Measurements from ENCODE around the gene MACROD2. TPM values are rescaled to one million over a fixed set of nuclear protein-coding genes. Genes with fewer than 3 reads are reported as not detected.

The MACROD2 gene
- total RNA-seq, 1 experiment from 2014 or later, result 1.3 TPM

DNA sequence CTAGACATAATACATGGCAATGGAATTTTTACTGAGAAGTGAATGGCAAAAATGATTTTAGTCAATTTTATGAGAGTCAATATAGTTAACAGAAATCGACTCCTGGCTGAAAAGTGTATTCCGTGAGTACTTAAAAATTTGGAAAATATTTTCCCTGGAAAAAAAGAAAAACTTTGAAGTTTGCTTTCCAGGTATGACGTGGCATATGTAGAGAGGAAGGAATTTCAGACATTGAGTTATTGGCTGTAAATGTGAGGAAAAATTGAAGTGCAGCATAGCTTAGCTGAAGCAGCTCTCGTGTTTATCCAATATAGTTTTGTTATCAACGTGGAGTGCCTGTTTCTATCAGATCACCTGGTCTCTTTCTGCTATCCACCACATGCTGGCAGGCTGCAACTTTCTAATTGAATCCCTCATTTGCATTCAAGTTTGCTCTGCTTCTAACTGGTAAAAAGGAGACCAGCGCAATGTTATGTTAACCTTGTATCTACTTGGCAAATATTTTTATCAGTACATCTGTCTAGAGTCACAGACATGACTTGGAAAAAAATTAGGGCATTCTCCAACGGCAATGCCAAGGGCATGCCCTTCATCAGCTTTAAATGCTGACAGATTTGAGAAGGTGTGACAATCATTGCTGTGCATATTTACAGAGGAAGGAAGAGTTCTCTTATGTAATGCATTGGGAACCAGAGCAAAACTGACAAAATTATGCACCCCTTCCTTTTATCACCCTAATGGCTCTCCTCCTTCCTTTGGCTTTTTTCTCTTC is 1444.9 kb downstream of the MACROD2 start:
- in situ Hi-C loops (cut with HindIII; ENCODE audit: low pct_unique_long_range_greater_than_20kb, low sequenced_read_pairs), result no loop called here
- DNase-seq (ENCODE audit: low read depth, low spot score), result no peak

DNA sequence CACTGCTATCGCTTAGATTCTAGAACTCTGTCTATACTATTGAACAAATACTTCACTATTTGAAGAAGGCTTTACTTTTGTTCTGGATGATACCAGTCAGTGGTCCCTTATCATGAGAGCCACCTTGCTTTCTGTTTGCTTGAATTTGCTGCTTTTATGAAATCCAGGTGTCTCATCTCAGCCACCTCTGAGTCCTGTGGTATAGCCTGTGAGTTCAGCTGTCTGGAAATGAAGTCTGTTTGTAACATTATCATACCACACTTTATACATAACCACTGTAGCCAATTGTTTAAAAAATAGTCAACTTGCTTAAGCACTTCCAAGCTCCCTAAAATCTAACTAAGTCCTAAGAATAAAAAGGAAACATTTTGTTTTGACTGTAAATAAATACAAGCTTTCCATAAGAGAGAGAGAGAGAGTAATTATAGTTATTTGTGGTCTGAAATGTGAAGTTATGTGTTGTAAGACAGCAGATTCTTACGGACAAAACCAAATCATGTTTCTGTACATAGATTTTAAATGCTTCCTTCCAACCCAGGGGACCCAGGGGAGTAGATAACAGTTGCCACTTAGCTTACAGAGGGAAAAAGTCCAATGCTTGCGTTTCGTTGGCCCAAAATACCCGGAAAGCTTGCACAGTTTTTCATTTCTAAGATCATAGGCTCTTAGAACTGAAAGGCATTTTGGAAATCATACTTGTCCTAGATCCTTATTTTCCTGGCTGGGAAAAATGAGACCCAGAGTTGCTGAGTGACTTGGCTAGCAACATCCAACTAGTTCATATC is 1449.9 kb downstream of the MACROD2 start:
- DNase-seq (ENCODE audit: low read depth, low spot score), result no peak
- in situ Hi-C loops (cut with HindIII; ENCODE audit: low pct_unique_long_range_greater_than_20kb, low sequenced_read_pairs), result no loop called here

DNA sequence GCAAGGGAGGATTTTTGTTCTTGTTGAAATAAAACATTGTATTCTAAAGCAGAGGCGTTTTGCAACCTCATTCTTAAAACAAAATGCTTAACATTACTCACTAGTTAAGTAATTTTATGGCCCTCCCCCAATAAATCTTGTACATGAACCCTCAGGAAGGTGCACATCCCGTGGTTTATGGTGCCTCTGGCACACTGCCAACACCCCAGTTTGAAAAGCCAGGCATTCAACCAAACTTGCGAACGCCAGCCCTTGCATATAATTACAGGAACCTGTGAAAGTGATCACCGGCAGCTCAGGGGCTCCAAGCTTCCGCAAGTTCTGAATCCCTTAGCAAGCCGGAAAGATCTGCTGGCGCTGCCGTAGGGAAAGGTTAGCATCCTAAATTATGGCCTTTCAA is 1451.1 kb downstream of the MACROD2 start:
- in situ Hi-C loops (cut with HindIII; ENCODE audit: low pct_unique_long_range_greater_than_20kb, low sequenced_read_pairs), result no loop called here
- DNase-seq (ENCODE audit: low read depth, low spot score), result no peak

DNA sequence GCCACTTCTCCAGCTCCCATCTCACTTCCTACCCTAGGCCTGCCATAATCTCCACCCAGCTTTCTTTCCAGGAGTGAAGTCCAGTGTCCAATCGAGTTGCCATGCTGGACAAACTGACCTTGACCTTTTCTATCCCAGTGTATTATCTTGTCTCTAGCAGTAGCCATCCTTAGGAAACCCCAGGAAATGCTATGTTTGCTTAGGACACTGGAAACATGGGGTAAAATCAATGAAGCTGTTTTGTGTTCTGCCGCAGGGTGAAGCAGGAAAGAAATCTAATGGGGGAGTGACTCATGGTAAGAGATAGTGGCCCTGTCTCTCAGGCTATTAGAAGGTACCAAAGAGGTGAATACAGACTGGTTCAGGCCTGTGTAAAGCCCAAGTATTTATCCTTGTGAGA is 1452.2 kb downstream of the MACROD2 start:
- in situ Hi-C loops (cut with HindIII; ENCODE audit: low pct_unique_long_range_greater_than_20kb, low sequenced_read_pairs), result no loop called here
- no peak for DNase-seq (ENCODE audit: low read depth, low spot score)

- no peak for DNase-seq (ENCODE audit: low read depth, low spot score)
- in situ Hi-C loops (cut with HindIII; ENCODE audit: low pct_unique_long_range_greater_than_20kb, low sequenced_read_pairs), result no loop called here
Measured at GRCh38 chr20:15449061-15449460, 1453.7 kb downstream of the MACROD2 start.

- in situ Hi-C loops (cut with HindIII; ENCODE audit: low pct_unique_long_range_greater_than_20kb, low sequenced_read_pairs), result no loop called here
Measured at GRCh38 chr20:15451241-15451640, 1455.9 kb downstream of the MACROD2 start.

DNA sequence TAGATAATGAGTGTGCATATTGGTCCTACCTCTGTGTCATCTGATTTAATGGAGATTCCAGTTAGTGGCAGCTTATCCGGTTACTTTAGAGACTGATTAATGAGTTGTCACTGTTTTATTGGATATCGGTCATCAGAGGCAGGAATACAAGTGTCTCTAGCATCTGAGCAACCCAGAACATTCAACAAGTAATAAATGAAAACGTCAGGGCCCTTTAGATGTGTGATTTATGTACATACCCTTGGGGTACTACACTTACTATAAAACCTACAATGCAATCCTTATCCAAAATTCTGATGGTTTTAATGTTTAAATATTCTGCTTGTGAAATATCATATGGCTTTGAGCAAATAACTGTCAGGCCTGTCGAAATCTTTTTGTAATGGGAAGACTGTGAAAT is 1460.0 kb downstream of the MACROD2 start:
- in situ Hi-C loops (cut with HindIII; ENCODE audit: low pct_unique_long_range_greater_than_20kb, low sequenced_read_pairs), result no loop called here
- no peak for DNase-seq (ENCODE audit: low read depth, low spot score)

More at GRCh38 chr20:15451241-15451640, 1455.9 kb downstream of the MACROD2 start:
- DNase-seq (ENCODE audit: low read depth, low spot score), result no peak

- DNase-seq (ENCODE audit: low read depth, low spot score), result no peak
- in situ Hi-C loops (cut with HindIII; ENCODE audit: low pct_unique_long_range_greater_than_20kb, low sequenced_read_pairs), result no loop called here
Measured at GRCh38 chr20:15461938-15462337, 1466.6 kb downstream of the MACROD2 start.

- no peak for DNase-seq (ENCODE audit: low read depth, low spot score)
- in situ Hi-C loops (cut with HindIII; ENCODE audit: low pct_unique_long_range_greater_than_20kb, low sequenced_read_pairs), result no loop called here
Measured at GRCh38 chr20:15475483-15475882, 1480.2 kb downstream of the MACROD2 start.

DNA sequence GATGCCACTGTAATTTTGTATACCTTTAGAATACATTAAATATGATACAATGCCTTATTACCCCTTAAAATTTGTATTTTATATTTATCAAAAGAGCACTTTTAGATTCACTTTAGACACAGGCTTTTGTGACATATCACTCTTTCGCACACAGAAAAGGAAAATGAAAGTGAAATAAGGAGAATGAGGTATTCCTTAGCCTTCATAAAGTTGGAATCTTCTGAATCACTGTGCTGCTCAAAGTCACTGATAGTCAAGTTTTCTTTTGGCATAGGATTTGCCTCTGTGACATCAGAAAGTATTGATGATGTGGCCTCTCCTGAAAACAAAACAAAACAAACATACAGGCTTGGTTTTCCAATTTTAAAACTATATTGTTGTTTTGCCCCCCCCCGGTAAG is 1480.9 kb downstream of the MACROD2 start:
- in situ Hi-C loops (cut with HindIII; ENCODE audit: low pct_unique_long_range_greater_than_20kb, low sequenced_read_pairs), result no loop called here
- no peak for DNase-seq (ENCODE audit: low read depth, low spot score)

DNA sequence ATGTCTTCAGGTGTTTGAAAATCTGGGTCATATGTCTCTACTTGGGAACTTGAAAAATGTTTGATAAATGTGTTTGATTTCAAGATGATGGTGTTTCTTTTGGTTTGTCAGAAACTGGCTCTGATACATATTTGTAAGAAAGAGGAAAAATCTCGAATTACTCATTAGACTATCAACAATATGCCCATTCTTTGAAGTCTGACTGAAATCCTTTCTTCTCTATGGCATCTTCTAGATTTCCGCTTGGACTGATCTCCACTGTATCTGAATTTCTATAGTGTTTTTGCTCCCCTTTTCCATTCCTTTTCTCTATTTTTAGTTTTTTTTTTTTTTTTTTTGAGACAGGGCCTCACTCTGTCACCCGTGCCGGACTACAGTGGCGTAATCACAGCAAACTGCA is 1481.5 kb downstream of the MACROD2 start:
- no peak for DNase-seq (ENCODE audit: low read depth, low spot score)
- in situ Hi-C loops (cut with HindIII; ENCODE audit: low pct_unique_long_range_greater_than_20kb, low sequenced_read_pairs), result no loop called here

DNA sequence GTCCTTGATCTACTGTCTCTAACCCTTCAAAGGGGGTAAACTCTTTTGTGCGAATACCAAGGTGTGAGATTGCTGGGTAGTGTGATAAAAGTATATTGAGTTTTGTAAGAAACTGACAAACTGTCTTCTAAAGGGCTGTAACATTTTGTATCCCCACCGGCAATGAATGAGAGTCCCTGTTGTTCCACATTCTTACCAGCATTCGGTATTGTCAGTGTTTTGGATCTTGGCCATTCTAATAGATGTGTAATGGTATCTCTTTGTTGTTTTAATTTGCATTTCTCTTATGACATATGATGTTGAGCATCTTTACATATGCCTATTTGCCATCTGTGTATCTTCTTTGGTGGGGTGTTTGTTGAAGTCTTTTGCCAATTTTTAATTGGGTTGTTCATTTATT is 1487.2 kb downstream of the MACROD2 start:
- in situ Hi-C loops (cut with HindIII; ENCODE audit: low pct_unique_long_range_greater_than_20kb, low sequenced_read_pairs), result no loop called here
- peak; percentile 6 for DNase-seq (ENCODE audit: low read depth, low spot score)

DNA sequence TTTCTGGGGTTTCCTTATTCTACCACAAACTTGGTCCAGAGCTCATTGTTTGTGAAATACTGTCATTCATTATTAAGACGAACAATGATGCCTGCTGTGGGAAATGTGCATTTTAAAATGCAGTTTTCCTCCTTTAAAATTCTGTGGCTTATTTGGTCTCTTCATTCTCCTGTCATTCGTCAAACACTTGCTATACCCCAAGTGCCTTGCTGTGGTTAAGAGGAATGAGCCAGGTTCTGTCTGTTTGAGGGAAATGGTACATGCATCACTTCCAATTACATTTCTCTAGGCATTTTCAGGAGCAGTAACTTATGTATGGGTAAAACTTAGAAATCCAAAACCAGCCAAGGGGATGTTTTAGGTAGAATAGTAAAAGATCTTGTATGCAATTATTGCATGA is 1490.2 kb downstream of the MACROD2 start:
- DNase-seq (ENCODE audit: low read depth, low spot score), result no peak
- in situ Hi-C loops (cut with HindIII; ENCODE audit: low pct_unique_long_range_greater_than_20kb, low sequenced_read_pairs), result no loop called here

- DNase-seq (ENCODE audit: low read depth, low spot score), result no peak
- in situ Hi-C loops (cut with HindIII; ENCODE audit: low pct_unique_long_range_greater_than_20kb, low sequenced_read_pairs), result no loop called here
Measured at GRCh38 chr20:15487030-15487429, 1491.7 kb downstream of the MACROD2 start.

DNA sequence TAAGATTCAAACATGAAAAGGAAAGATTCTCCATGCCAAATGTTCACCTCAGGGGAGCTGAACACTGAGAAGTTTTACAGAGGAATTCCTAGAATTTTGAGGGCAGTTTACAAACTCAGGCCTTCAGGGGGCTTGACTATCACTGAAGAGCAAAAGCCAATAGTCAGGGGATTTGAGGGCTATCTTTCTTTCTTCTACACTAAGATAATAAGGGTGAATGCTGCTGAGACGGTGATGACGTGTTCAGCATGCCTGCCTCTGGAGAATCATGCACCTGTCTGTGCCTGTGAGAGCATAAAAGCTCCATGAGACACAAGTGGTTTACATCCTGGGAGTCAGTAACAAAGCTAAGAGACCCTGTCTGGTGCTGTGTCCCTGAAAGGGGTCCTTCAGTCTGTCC is 1492.4 kb downstream of the MACROD2 start:
- no peak for DNase-seq (ENCODE audit: low read depth, low spot score)
- in situ Hi-C loops (cut with HindIII; ENCODE audit: low pct_unique_long_range_greater_than_20kb, low sequenced_read_pairs), result no loop called here

- in situ Hi-C loops (cut with HindIII; ENCODE audit: low pct_unique_long_range_greater_than_20kb, low sequenced_read_pairs), result no loop called here
- DNase-seq (ENCODE audit: low read depth, low spot score), result peak; percentile 29
Measured at GRCh38 chr20:15491575-15491974, 1496.3 kb downstream of the MACROD2 start.

DNA sequence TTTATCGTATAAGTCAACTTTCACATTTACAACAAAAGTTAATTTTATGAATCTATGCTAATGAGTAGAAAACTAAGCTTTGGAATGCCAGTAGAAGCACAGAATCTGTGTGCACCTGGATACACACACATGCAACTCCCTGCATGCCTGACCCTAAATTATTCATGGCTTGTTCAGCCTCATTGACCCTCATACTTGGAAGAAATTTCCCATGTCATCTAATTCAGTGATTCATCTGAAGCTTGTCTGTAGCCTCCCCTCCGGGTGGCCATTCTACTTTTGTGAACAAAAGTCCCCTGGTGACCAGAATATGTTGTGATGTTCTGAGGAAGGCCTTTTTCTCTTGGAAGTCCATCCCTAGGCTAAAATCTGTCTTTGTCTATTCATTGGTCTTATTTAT is 1499.5 kb downstream of the MACROD2 start:
- in situ Hi-C loops (cut with HindIII; ENCODE audit: low pct_unique_long_range_greater_than_20kb, low sequenced_read_pairs), result no loop called here
- DNase-seq (ENCODE audit: low read depth, low spot score), result no peak

DNA sequence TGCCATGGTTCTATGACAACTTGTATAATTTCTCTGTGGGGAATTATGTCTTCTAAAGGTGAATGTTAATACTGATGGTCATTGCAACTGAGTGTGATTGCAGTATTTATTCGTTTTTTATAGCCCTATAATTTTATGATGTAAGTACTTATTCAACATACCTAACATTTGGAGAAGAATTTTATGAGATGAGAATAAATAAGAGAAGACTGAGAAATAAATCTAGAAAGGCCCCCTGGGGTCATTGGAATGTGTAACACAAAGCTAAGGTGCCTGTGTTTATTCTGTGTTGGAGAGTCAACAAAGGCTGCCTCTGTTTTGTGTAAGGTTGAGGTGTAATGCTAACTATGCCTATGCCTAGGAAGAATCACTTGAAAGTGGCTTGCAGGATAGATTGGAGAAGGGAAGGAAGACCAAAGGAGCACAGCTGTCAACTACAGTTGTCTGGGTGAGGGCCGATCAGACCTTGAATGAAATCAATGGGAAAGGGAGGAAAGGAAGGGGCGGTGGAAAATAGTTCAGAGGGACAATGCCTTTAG is 1501.3 kb downstream of the MACROD2 start:
- in situ Hi-C loops (cut with HindIII; ENCODE audit: low pct_unique_long_range_greater_than_20kb, low sequenced_read_pairs), result no loop called here
- no peak for DNase-seq (ENCODE audit: low read depth, low spot score)

DNA sequence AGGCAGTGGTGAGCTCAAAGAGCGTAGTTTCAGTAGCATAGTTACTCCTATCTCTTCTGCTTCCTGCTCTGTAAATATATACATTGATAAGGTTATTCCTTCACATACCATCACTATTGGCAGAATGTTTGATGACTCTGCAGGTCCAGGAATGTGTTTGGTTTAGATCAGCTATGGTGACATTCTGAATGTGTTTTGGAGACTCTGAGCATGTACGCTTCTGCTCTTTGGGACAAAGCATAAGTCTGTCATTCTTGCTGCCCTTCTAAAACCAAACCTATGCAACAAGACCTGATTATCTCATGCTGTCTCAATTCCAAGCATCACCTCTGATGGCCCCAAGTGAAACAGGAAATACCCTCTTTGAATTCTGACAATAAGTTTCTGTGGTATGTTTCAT is 1503.6 kb downstream of the MACROD2 start:
- no peak for DNase-seq (ENCODE audit: low read depth, low spot score)
- in situ Hi-C loops (cut with HindIII; ENCODE audit: low pct_unique_long_range_greater_than_20kb, low sequenced_read_pairs), result no loop called here
